Measurements from ENCODE around the gene MAZ.

MAZ gene

DNA sequence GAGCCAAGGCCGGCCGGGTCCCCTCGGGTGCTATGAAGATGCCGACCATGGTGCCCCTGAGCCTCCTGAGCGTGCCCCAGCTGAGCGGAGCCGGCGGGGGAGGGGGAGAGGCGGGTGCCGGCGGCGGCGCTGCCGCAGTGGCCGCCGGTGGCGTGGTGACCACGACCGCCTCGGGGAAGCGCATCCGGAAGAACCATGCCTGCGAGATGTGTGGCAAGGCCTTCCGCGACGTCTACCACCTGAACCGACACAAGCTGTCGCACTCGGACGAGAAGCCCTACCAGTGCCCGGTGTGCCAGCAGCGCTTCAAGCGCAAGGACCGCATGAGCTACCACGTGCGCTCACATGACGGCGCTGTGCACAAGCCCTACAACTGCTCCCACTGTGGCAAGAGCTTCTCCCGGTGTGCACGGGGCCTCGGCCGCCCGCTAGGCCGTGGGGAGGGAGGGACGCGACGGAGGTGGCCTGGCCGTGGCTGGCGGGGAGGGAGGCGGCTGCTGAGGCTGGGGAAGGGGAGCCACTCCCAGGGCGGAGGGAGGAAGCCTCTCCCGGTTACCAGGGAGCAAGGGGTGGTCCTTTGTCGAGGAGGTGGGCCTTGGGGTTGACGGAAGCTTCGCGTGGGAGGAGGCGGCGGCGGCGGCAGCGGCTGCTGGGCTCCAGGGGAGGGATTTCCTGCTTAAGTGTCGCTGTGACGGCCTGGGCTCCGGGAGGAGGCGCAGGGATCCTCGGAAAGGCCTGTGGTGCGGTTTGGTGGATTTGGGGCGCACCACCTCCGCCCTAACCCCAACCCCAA is 1.3 kb downstream of the MAZ start:
- peak; percentile 97 for FAIRE-seq
- DNase-seq (ENCODE audit: insufficient read length, low spot score), result no peak

DNA sequence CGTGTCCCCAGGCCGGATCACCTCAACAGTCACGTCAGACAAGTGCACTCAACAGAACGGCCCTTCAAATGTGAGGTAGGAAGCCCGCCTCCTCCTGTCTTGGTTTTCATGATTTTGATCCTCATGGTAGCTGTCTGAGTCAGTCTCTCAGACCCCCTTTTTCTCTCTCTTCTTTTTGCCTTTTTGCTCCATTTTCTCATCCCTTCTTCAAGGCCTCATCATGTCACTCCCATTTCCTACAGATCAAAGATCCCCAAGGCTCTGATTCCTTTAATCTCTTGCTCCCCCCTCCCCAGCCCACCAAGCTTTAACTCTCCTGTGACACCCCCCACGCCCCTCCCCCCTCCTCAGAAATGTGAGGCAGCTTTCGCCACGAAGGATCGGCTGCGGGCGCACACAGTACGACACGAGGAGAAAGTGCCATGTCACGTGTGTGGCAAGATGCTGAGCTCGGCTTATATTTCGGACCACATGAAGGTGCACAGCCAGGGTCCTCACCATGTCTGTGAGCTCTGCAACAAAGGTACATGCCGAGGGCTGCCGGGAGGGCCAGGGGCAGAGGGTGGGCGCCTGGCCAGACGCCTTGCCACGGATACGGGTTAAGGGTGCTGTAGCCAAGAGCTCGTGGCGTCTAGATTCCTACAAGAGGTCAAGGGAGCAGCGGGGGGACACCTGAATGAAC is 2.0 kb downstream of the MAZ start:
- DNase-seq (ENCODE audit: insufficient read length, low spot score) (no peak), FAIRE-seq (no peak)

DNA sequence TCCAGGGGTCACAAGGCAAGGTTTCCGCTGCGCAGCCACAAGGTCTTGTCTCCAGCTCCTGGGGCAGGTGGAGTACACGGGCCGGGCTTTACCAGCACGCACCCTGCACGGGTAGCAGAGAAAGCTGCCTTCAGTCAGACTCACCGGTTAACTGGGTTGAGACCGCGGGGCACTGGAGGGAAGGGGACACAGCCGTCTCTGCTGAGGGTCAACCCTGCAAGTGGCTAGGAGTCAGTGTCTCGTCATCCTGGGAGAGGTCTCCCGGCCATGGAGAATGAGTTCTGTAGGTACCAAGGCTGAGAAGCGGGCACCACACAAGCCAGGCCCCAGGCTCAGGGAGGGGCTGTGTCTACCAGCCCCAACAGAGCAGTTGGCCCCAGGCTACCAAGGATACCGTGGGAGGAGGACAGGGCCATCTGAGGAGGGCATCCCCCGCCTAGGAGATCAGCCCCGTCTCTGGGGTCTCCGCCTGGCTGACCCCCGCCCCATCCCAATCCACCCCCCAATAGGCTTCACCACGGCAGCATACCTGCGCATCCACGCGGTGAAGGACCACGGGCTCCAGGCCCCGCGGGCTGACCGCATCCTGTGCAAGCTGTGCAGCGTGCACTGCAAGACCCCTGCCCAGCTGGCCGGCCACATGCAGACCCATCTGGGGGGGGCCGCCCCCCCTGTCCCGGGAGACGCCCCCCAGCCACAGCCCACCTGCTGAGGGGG is 2.9 kb downstream of the MAZ start:
- FAIRE-seq, result no peak
- DNase-seq (ENCODE audit: insufficient read length, low spot score), result no peak

DNA sequence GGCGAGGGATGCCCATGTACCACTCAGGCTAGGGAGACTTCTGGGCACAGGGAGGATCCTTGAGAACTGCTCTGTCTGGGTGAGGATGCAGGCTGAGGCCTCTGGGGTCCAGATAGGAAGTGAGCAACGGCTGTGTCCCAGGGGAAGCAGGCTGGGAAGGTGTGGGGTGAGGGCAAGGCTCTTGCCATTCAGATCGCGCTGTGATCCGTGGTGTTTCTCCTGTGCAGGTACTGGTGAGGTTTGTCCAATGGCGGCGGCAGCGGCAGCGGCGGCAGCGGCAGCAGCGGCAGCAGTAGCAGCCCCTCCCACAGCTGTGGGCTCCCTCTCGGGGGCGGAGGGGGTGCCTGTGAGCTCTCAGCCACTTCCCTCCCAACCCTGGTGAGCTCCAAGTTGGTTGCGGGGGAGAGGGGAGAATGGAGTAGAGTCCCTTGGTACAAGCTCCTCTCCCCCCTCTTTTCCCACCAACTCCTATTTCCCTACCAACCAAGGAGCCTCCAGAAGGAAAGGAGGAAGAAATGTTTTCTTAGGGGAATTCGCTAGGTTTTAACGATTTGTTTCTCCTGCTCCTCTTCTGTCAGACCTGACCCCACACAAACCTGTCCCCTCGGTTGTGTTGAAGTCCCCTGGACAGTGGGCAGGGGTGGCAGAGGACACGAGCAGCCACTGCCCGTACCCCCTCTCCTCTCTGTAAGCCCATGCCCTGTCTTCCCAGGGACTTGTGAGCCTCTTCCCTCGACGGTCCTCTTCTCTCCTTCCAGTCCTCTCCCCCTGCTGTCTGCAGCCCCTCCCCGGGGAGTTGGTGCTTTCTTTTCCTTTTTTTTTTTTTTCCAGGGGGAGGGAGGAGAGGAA is 3.7 kb downstream of the MAZ start:
- FAIRE-seq (no peak), DNase-seq (ENCODE audit: insufficient read length, low spot score) (no peak)

DNA sequence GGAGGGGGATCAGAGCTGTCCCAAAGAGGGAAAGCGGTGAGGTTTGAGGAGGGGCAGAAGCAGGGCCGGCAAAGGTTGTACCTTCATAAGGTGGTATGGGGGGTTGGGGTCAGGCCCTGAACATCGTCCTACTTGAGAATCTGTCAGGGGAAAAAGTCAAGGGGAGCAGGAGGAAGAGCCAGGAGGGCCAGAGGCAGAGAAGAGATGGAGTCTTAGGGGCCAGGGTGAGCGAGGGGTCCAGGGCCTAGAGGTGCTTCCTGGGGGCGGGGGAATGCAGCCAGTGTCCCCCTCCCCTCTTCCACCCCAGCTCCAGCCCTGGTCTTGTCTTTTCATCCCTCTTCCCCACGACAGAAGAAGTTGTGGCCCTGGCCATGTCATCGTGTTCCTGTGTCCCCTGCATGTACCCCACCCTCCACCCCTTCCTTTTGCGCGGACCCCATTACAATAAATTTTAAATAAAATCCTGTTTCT is 4.4 kb downstream of the MAZ start:
- DNase-seq (ENCODE audit: insufficient read length, low spot score) (no peak), FAIRE-seq (no peak)

DNA sequence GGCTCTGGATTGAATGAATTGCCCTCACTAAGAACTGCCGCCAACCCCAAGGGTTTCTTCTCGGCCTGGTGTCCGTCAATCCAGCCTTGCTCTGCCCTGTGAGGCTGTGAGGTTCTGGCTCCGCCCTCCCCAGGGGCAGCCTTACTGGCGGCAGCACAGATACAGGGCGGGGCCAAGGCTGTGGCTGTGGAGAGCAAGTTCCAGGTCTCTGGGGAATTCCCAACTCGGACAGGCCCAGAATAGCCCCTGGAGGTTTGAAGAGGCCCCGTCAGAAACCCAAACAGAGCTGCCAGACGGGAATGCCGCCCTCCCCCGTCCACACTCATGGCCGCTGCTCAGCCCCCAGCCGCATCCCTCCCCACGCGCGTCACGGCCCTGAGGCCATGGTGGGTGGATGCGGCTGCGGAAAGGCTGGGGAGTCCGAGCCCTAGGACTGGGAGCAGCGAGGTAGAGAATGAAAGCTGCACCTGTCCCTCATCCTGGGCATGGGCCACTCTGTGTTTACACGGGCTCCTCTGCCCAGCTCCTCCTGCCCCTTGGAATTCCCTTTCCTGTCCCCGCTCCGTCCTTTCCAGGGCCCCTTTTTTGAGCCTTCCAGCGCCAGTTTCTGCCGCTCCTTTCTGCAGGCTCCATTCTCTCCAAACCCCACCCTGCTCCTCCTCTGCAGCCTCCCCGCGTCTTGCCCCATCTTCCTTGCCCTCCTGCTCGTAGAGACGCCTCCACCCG is 5.0 kb downstream of the MAZ start:
- peak; percentile 79 for DNase-seq (ENCODE audit: insufficient read length, low spot score)
- FAIRE-seq, result peak; percentile 97

DNA sequence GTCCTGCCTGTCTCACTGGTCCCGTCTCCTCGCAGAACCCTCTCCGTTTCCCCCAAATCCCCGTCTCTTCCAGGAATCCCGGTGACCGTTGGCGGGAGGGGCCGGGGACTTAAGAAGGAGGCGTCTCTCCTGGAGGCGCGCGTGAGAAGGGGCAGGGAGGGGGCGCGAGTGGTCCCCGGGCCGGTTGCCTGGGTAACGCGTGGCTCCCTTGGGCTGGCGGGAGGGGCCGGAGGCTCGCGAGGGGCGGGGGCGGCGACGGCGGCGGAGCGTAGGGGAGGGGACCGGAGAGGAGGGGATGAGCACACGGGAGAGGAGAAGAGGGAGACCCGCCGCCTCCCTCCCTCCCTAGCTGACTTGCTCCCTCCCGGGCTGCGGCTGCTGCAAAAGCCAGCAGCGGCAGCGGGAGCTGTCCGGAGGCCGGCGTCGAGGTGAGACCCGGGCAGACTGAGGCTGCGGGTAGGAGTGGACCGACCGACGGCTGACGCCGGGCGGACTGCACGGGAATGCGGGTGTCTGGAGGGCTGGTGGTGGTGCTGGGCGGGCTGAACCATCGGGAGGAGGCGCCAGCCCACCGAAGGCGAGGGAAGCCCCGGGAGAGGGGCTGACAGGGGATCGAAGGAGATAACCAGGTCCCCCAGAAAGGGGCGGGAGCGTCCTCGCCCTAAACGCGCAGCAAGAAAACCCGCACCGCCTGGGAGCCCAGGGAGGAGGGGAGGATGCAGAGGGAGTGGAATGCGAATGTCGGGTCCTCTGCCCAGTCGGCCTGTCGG is 5.8 kb downstream of the MAZ start, which contains the start of gene PRRT2:
PRRT2 (plus strand) TSS at position 298 of the 770 bp plus-strand sequence. CDS start 862 bp downstream, outside the sequence.
- DNase-seq (ENCODE audit: insufficient read length, low spot score), result no peak
- peak; percentile 26 for FAIRE-seq

DNA sequence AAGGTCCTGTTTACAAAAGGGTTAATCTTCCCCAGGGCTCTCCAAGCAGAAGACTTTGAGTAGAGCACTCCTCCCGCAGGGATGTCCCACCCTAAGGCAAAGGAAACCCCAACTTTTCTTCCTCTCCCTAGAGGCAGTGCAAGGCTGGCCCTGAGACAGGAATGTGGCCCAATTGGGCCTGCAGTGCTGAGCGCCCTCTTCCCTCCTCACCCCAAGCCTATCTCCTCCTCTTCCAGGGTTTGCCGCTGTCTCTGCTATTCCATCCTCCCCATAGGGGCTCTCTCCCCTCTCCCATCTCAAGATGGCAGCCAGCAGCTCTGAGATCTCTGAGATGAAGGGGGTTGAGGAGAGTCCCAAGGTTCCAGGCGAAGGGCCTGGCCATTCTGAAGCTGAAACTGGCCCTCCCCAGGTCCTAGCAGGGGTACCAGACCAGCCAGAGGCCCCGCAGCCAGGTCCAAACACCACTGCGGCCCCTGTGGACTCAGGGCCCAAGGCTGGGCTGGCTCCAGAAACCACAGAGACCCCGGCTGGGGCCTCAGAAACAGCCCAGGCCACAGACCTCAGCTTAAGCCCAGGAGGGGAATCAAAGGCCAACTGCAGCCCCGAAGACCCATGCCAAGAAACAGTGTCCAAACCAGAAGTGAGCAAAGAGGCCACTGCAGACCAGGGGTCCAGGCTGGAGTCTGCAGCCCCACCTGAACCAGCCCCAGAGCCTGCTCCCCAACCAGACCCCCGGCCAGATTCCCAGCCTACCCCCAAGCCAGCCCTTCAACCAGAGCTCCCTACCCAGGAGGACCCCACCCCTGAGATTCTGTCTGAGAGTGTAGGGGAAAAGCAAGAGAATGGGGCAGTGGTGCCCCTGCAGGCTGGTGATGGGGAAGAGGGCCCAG is 6.7 kb downstream of the MAZ start:
- no peak for DNase-seq (ENCODE audit: insufficient read length, low spot score)
- no peak for FAIRE-seq

DNA sequence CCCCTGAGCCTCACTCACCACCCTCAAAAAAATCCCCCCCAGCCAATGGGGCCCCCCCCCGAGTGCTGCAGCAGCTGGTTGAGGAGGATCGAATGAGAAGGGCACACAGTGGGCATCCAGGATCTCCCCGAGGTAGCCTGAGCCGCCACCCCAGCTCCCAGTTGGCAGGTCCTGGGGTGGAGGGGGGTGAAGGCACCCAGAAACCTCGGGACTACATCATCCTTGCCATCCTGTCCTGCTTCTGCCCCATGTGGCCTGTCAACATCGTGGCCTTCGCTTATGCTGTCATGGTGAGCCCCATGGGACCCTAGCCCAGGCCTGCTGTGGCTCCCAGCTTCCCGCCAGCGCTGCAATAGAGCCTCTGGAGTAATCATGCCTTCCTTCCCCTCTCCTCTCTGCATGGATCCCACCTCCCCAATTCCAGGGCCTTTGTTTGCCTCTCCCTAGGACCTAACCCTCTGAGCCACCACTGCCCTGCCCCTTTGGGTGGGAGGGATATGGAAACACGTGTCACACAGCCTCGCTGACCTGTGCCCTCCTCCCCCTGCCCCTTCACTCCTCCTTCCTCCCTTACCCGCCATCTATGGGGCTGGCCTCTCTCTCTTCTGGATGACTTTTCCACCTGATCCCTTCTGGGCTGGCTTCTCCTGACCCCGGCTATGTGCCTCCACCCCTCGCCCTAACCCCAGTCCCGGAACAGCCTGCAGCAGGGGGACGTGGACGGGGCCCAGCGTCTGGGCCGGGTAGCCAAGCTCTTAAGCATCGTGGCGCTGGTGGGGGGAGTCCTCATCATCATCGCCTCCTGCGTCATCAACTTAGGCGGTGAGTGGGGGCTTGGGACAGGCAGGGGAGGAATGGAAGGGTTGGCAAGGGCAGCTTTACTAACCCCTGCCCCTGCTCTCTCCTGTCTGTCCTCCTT is 7.6 kb downstream of the MAZ start:
- no peak for DNase-seq (ENCODE audit: insufficient read length, low spot score)

DNA sequence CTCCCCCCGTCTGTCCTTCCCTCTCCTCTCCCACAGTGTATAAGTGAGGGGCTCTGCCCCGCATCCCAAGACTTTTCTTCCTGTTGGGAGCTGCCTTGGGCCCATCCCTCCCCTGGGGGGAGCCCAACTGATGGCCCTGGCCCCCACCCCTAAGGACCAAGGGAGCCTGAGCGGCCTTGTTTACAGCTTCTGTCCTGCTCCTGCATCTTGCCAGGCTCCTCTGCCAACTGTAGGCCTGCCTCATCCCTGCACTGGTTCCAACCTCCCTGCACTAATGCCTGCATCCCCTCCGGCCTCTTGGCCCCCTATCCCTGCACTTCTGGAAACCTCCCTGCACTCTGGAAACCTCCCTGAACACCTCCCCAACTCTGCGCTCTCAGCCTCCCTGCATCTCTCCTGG is 8.3 kb downstream of the MAZ start:
- FAIRE-seq (no peak), DNase-seq (ENCODE audit: insufficient read length, low spot score) (no peak)

More for the DNA sequence above, 7.6 kb downstream of the MAZ start:
- FAIRE-seq, result no peak

DNA sequence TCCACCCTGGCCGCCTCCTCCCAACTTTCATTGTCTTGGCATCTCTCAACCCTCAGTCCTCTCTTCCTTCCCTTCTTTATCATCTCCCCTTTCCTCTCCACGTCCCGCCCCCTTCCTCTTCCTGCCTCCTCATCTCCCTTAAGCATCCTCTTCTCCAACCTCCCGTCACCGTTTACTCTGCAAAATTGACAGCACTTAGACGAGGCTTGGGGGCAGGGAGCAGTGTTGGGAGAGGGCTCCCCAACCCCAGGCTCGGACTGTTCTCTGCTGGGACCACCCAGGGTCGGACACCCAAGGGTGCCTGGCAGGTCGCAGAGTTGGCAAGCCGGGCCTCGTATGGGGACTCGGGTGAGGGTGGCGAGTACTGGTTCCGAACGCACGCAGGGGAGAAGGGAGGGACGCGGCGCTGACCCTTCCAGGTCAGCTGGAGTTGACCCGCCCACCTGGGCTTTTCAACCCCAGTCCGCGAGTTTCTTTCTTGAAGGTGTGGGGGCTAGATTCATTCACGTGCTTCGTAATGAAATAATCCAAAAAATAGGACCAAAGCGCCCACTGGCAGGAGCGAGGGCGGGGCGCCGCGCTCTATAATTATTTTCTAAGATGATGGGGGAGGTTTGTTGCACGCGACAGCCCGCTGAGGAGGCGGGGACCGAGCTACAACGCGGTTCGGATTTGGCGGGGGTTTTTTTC is 8.8 kb downstream of the MAZ start:
- DNase-seq (ENCODE audit: insufficient read length, low spot score) (no peak), FAIRE-seq (no peak)

DNA sequence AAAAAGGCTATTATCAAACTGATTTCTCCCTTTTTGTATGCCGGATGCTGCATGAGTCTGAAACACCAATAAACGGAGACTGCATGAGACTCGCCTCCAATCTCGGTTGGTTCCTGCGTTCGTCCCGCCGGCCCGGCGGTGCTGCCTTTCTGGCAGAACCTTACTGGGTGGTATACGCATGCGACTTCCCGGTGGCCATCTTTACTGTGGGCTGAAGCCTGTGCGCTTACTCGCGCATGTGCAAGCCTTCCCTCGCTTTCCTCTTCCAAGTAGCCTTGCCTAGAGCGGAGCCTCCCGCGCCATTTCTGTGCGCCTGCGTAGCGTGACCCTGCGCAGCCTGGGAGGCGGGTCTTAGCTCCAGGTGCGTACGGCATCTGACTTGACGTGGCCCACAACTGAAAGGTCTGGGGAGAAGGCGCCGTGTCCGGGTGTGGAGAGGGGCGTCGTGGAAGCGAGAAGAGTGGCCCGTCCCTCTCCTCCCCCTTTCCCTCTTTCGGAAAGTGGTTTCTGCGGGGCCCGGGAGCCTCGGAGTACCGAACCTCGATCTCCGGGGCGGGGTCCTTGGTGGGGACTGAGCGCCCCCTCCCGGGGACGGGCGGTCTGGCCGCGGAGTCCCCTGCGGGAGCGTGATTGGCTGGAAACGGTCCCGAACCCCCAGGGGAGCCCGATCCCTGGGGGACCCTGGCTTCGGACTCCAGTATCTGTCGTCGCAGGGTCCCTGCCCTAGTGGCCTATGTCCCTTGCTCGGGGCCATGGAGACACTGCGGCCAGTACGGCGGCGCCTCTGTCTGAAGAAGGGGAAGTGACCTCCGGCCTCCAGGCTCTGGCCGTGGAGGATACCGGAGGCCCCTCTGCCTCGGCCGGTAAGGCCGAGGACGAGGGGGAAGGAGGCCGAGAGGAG is 9.7 kb downstream of the MAZ start, which contains the start of gene PAGR1:
PAGR1 (plus strand) TSS at position 360 of the 901 bp plus-strand sequence; CDS start at position 734, 374 bp downstream.
- DNase-seq (ENCODE audit: insufficient read length, low spot score) (peak; percentile 91), FAIRE-seq (peak; percentile 98)

DNA sequence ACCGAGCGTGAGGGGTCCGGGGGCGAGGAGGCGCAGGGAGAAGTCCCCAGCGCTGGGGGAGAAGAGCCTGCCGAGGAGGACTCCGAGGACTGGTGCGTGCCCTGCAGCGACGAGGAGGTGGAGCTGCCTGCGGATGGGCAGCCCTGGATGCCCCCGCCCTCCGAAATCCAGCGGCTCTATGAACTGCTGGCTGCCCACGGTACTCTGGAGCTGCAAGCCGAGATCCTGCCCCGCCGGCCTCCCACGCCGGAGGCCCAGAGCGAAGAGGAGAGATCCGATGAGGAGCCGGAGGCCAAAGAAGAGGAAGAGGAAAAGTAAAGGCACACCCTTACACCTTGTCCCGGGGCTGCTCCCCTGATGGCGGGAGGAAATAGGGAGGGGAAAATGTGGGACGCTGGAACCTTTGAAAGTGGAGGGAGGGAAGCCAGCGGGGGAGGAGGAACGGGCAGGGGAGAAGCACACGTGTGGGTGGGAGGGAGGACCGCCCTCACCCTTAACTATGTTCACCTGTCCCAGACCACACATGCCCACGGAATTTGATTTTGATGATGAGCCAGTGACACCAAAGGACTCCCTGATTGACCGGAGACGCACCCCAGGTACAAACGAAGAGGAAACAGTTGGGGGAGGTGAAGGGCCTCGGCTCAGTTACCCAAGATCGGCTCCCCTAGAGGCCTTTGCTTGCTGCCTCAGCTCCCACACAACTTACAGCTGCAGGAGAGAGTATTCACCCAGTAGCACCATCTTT is 10.5 kb downstream of the MAZ start:
- DNase-seq (ENCODE audit: insufficient read length, low spot score) (no peak), FAIRE-seq (peak; percentile 78)

DNA sequence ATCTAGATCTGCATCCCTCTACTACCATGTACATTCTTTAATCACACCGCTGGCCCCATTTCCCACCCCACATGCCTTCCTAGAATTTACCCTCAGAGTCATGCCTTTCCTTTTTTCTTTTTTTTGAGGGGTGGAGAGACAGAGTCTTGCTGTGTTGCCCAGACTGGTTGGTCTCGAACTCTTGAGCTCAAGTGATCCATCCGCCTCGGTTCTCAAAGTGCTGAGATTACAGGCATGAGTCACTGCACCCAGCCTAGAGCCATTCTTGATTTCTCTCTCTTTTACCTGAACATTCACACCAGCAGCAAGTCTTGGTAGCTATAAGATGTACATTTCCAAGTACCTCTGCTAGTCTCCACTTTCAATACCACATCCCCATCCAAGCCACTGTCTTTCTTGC is 11.8 kb downstream of the MAZ start:
- no peak for FAIRE-seq
- no peak for DNase-seq (ENCODE audit: insufficient read length, low spot score)

DNA sequence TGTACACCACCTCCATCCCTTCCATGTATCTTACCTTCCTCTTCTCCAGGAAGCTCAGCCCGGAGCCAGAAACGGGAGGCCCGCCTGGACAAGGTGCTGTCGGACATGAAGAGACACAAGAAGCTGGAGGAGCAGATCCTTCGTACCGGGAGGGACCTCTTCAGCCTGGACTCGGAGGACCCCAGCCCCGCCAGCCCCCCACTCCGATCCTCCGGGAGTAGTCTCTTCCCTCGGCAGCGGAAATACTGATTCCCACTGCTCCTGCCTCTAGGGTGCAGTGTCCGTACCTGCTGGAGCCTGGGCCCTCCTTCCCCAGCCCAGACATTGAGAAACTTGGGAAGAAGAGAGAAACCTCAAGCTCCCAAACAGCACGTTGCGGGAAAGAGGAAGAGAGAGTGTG is 13.2 kb downstream of the MAZ start:
- FAIRE-seq (no peak), DNase-seq (ENCODE audit: insufficient read length, low spot score) (no peak)

All from GM19239 (cell line).